Activated CD8-positive, alpha-beta memory T cell treated with anti-CD3 and anti-CD28 coated beads for 24 hours (primary cell): ENCODE data around the gene HDAC9.

Experiments used
- DNase-seq: peaks from one replicate; pipeline ENCODE4 v3.0.0-alpha.2; 2020

Gene HDAC9

GRCh38 chr7:18798088-18798906, 302.7 kb downstream of the HDAC9 start:
- no peak for DNase-seq

- no peak for DNase-seq
Measured at GRCh38 chr7:18799899-18800298, 304.4 kb downstream of the HDAC9 start.

- DNase-seq, result no peak
Measured at GRCh38 chr7:18803923-18804322, 308.4 kb downstream of the HDAC9 start.

- no peak for DNase-seq
Measured at GRCh38 chr7:18806177-18806576, 310.6 kb downstream of the HDAC9 start.

- DNase-seq, result no peak
Measured at GRCh38 chr7:18808026-18808425, 312.5 kb downstream of the HDAC9 start.

GRCh38 chr7:18815261-18815960, 319.9 kb downstream of the HDAC9 start:
- DNase-seq, result no peak

GRCh38 chr7:18820981-18821380, 325.4 kb downstream of the HDAC9 start:
- DNase-seq, result no peak

- no peak for DNase-seq
Measured at GRCh38 chr7:18821554-18821953, 326.0 kb downstream of the HDAC9 start.

- no peak for DNase-seq
Measured at GRCh38 chr7:18824157-18824556, 328.6 kb downstream of the HDAC9 start.

- DNase-seq, result no peak
Measured at GRCh38 chr7:18828260-18828993, 332.9 kb downstream of the HDAC9 start.

GRCh38 chr7:18828994-18829857, 333.7 kb downstream of the HDAC9 start:
- no peak for DNase-seq

- DNase-seq, result no peak
Measured at GRCh38 chr7:18829858-18830285, 334.3 kb downstream of the HDAC9 start.

GRCh38 chr7:18831419-18831818, 335.9 kb downstream of the HDAC9 start:
- no peak for DNase-seq

GRCh38 chr7:18831943-18832342, 336.4 kb downstream of the HDAC9 start:
- no peak for DNase-seq

GRCh38 chr7:18834577-18834976, 339.0 kb downstream of the HDAC9 start:
- no peak for DNase-seq

- no peak for DNase-seq
Measured at GRCh38 chr7:18835001-18835690, 339.6 kb downstream of the HDAC9 start.

- no peak for DNase-seq
Measured at GRCh38 chr7:18843979-18844378, 348.4 kb downstream of the HDAC9 start.

GRCh38 chr7:18844735-18845134, 349.2 kb downstream of the HDAC9 start:
- DNase-seq, result no peak

GRCh38 chr7:18845700-18846099, 350.2 kb downstream of the HDAC9 start:
- DNase-seq, result no peak

- no peak for DNase-seq
Measured at GRCh38 chr7:18846765-18847215, 351.2 kb downstream of the HDAC9 start.

- no peak for DNase-seq
Measured at GRCh38 chr7:18849130-18849529, 353.6 kb downstream of the HDAC9 start.

GRCh38 chr7:18855796-18856195, 360.2 kb downstream of the HDAC9 start:
- no peak for DNase-seq
